Erythroblast (primary cell): Measurements from ENCODE around the gene CCNF.
"Not testable (repeated sequence)": the region's sequence is repeated elsewhere in the genome, so short reads cannot be mapped to it uniquely, and the experiment has no call there.

Experiments used
- DNase-seq, 2 experiments: peaks; one replicate each; lab custom pipeline; 2025; lab: John Stamatoyannopoulos, UW
- GATA1 ChIP-seq: IDR thresholded peaks from 2 replicates; pipeline ENCODE4 v1.6.1; 2011; ENCODE audit warnings: low read depth, mild to moderate bottlenecking, control low read depth, low read length, moderate library complexity
- POLR2A ChIP-seq: IDR thresholded peaks from 2 replicates; pipeline ENCODE4 v1.6.1; 2011; ENCODE audit warnings: mild to moderate bottlenecking, low read length

Gene CCNF

DNA sequence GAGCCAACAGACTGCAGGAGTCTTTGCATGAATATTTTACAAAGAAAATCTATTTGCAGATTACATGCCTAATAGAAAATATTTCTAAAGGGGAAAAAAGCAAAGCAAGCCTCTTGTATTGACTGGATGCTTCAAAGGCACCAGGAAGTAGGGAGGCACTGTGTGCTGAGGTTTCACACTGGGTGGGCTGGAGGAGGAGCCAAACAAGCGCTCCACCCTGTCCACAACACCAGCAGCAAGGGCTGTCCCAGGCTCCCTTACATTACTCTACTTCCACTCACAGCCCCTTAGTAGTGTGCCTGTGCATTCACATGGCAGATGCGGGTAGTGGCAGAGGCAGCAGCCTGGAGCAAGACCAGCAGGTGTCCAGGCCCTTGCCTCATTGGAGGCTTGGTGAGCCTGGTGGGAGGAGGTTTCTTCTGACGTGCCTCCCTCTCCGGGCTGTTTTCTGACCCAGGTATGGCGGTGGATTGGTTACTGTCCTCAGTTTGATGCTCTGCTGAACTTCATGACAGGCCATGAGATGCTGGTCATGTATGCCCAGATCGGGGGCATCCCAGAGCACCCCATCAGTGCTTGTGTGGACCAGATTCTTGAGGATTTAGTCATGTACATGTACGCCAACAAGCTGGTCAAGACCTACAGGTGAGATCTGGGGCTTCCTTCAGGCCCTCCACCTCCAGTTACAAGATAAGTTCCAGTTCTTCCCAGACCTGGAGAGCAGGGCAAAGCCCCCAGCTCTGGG, 7.0 kb upstream of the CCNF start:
- TF ChIP-seq POLR2A, result no peak
- no peak for TF ChIP-seq GATA1
- no peak for DNase-seq

DNA sequence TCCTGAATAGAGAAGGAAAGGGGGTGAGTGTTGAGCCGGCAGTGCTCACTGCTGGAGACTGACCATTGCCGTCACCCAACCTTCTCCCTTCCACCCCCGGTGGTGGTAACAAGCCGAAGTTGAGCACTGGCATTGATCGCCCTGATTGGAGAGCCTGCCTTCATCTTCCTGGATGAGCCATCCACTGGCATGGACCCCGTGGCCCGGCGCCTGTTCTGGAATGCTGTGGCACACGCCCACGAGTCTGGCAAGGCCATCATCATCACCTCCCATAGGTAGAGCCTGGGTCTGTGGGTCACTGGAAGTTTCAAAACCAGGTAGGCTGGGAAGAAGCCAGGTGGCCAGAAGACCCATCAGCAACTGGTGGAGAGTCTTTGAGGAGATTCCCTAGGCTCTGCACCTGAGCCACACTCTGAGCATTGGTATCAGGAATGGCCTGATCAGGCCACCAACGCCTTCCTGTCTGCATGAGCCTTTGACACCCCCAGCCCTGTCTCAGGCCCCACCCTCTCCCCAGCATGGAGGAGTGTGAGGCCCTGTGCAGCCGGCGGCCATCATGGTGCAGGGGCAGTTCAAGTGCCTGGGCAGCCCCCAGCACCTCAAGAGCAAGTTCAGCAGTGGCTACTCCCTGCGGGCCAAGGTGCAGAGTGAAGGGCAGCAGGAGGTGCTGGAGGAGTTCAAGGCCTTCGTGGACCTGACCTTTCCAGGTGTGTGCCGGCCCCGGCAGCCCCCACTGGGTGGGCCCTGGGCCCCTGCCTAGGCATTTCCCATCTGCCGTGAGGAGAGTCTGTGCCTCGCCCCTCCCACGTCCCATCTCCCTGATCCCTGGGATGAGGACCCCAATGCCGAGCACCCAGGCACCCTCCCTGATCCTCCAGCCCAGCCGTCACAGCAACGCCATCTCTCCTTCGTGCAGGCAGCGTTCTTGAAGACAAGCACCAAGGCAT, 4.9 kb upstream of the CCNF start:
- no peak for DNase-seq
- TF ChIP-seq GATA1 (no peak), POLR2A (no peak)

DNA sequence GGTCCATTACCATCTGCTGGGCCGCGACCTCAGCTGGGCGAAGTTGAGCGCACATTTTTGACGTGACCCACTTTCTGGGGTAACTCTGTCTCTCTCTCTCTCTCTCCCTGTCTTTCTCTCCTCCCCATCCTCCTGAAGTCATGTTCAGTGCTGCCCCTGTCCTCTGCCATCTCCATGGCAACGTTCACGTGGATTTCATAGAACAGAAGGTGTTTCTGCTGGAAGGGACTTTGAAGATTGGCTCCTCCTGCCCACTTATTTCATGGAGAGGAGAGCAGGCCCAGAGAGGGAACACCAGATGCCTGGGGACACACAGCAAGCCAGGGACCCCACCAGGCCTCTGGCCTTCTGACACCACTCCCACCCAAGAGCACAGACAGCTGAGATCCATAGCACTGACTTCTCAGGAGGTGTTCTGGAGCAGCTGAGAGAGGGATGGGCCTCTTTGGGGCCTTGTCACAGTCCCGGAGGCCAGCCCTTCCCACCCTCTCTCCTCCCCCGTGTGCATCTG, 4.2 kb upstream of the CCNF start:
- no peak for TF ChIP-seq POLR2A
- no peak for TF ChIP-seq GATA1
- DNase-seq, result no peak

DNA sequence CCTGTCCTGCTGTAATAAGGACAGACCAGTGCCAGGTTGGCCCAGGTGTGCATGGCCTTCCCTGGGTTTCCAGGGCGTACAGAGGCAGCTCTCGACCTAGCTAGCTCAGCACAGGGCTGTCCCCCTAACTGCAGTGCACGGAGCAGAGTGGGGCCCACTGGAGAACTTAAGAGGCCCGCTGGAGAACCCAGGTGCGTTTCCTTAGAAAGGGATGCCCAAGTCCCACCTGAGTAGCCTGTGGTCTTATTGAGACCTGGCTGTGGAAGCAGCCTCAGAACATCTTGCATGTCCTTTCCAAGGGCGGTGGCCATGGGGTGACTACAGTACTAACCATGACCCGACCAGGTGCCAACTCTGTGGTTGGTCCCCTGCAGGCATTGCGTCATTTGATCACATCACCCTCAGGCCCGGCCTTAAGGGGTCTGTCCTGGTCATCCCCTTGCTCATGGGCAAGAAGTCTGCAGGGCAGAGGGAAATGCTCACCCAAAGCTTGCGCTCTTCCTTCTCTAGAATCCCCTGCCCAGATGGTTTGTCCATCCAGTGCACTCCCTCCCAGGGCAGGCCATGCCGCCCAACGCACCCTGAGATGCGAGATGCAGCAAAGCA, 3.3 kb upstream of the CCNF start:
- DNase-seq, result no peak
- TF ChIP-seq POLR2A (no peak), GATA1 (no peak)

DNA sequence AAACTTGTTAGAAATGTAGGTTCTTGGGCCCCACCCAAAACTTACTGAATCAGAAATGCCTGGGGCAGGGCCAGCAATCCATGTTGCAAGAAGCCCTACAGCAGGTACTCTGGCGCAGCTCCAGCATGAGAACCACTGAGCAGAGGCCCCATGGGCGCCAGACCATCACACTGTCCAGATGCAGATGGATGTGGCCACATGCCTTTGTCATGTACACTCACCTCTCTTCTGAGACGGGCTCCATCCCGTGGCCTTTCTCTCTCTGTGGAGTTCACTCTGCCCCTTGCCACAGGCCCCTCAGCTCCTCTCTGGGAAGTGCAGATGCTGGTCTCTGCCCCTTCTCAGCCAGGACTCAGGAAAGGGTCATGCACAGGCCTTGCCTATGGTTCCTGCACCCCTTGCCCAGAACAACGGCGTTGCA, 2.3 kb upstream of the CCNF start:
- no peak for TF ChIP-seq GATA1
- no peak for TF ChIP-seq POLR2A
- DNase-seq, result no peak

DNA sequence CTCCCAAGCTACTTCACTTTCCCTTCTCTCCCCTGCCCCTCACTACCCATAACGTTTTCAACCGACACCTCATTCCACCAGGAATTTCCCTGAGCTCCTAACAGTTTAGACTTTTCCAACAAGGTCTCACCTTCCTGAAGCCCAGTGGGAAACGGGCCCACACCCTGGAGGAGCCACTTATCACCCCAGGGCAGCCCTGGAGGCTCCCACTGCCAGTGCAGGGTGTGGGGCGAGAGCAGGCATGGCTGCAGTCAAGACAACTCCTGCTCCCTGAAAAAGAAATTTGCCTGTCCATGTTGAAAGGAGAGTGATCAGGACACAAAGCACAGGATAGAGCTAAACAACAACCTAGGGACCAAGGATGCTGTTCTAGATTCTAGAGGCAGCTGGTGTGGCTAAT, 1.7 kb upstream of the CCNF start:
- no peak for DNase-seq
- TF ChIP-seq GATA1 (no peak), POLR2A (no peak)

DNA sequence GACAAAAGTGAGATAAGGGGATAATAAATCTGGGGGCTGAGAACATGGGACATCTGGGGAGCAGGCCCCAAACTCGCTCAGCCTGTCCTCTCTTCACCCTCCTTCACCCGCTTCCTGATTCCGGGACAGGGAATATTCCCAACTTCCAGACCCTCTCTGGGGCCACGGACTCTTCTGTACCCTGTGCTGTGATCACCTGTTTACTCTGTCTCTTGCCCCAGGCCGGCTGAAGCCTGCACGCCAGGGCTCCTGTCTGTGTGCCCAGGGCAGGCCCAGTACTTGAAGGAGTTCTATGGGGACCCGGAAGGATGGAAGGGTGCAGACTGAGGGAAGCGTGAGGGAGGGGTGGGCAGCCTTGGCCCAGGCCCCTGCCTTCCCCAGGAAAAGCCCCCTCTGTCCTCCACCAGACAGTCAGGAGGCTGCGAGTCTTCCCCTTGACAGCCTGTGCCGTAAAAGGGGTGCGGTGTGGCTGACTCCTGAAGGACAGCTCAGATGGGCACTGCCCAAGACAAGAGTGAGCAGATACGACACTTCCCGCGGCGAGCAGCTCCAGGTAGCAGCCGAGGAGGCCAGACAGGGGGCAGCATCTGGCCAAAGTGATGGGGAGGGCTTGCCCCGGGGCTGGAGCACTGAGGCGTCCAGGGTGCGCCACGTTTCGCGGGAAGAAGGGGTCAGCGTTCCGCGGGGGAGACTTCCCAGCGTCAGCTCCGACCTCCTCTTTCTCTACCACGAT, 1.0 kb upstream of the CCNF start:
- DNase-seq, result peak; percentile 77 to 81
- TF ChIP-seq POLR2A (no peak), GATA1 (no peak)

DNA sequence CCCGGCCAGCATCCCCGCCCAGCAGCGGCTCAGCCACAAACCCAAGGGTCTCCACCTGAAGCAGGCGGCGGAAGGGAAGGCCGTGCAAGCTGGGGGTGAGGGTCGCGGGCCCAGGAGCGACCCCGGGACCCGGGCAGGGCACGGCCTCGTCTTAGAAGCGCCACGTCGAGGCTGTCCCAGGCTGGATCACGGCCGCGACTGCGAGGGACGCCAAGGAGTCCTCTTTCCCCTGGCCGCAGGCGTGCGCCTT, 538 bp upstream of the CCNF start:
- no peak for DNase-seq
- TF ChIP-seq GATA1 (no peak), POLR2A (no peak)

DNA sequence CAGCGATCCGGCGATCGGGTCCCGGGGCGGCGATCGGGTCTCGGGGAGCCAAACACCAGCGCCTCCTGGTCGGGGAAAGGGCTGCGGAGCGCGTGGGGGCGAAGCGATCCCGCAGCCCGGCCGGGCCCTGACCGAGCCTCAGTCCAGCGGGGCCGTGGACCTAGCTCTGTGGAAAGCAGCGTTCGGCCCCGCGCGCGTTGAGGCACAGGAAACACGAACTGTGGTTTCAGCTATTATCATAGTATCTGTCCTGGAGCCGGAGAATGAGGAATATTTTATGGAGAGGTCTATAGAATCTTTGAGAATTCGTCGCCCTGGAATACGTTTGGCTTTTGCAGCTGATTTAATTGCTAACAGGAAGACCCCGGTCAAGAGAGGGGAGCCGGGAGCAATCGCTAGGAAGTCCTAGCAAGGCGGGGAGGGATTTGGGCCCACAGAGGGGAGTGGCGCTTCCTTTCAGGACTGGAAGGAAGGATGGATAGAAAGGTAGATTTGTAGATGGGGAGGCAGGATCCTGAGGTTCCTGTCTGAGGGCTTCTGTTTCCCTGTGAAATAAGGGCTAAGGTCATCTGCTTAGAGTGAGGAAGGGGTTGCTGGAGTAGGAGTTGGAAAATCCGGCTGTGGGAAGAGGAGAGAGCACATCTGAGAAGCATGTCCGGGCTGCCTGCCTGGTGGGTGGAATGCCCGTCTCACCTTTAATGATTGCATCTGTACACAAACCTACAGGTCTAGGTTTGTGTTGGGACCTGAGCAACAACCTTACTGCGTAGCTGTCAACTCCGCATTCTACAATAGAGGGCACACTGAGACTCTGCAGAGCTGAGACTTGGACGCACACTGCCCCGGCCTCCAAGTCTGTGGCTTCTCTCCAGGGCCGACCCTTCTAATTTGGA, 770 bp downstream of the CCNF start:
- TF ChIP-seq POLR2A (no peak), GATA1 (no peak)
- DNase-seq, result peak; percentile 52 to 58

DNA sequence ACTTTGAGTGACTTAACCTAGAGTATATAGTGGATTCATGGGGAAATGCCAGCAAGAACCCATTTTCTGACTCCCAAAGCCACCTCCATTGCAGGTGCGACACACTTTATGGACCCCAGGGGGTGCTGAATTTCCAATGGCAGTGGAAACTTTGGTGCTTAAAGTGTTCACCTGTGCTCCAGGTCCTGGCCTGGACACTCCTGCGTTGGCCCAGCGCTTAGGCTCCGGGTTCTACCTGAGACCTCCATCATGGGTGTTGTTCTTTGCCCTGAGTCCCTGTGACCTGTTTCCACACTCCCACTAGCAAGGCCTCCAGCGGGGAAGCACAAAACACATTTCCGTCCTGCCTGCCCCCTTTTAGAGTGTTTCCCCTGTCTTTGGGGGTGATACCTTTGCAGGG, 3.0 kb downstream of the CCNF start:
- DNase-seq, result no peak
- TF ChIP-seq POLR2A, result no peak
- no peak for TF ChIP-seq GATA1

DNA sequence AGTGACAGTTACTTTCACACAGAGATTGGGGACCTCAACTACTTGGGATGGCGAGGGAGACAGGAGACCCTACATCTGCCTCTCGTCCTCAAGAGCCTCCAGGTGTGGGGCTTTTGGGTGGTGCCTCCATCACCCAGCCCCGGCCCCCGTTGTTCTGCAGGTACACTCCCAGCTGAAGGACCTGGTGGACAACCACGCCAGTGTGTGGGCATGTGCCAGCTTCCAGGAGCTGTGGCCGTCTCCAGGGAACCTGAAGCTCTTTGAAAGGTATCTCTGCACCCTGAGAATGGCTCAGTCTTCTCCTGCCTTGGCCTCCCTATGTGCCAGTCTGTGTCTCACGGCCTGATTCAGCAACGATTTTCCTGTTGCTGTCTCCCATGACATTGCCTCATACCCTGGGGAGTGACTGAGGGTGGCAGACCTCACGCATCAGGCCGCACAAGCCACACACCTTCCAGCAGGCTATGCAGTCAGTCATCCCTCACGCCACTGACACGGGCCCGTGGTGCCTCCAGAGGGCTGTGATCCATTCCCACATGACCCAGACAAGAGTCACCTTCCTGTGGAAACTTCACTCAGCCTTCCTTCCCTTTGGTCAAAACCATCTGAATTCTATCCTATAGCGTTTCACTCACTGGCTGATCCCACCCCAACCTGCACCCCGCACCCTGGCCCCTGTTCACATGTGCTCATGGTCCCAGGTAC, 3.7 kb downstream of the CCNF start:
- no peak for DNase-seq
- TF ChIP-seq POLR2A, result no peak
- no peak for TF ChIP-seq GATA1

DNA sequence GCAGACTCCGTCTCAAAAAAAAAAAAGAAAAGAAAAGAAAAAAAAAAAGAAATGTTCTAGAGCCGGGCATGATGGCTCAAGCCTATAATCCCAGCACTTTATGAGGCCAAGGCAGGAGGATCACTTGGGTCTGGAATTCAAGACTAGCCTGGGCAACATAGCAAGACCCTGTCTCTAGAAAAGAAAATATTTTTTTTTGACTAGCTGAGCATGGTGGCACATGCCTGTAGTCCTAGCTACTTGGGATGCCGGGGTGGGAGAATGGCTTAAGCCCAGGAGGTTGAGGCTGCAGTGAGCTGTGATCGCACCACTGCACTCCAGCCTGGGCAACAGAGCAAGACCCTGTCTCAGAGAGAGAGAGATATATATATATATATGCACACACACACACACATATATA, 6.0 kb downstream of the CCNF start:
- DNase-seq, result not testable (repeated sequence)
